ENCODE measurements around the gene BSPRY.

The BSPRY gene

GRCh38 chr9:113349445-113350094 lies at the start of gene BSPRY:
Gene BSPRY, plus strand, starts transcription at chr9:113349541. Its CDS starts 39 bp downstream, at chr9:113349580.
- TF ChIP-seq, protein P1, sequence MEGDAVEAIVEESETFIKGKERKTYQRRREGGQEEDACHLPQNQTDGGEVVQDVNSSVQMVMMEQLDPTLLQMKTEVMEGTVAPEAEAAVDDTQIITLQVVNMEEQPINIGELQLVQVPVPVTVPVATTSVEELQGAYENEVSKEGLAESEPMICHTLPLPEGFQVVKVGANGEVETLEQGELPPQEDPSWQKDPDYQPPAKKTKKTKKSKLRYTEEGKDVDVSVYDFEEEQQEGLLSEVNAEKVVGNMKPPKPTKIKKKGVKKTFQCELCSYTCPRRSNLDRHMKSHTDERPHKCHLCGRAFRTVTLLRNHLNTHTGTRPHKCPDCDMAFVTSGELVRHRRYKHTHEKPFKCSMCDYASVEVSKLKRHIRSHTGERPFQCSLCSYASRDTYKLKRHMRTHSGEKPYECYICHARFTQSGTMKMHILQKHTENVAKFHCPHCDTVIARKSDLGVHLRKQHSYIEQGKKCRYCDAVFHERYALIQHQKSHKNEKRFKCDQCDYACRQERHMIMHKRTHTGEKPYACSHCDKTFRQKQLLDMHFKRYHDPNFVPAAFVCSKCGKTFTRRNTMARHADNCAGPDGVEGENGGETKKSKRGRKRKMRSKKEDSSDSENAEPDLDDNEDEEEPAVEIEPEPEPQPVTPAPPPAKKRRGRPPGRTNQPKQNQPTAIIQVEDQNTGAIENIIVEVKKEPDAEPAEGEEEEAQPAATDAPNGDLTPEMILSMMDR (conservative IDR thresholded peaks at IDR 0.05; ENCODE audit: low read depth, low read length): no peak
- DNase-seq (ENCODE audit: low read depth): no peak
- H3K4me3 ChIP-seq (ENCODE audit: low read length): peak within 1 kb of the TSS; percentile 37

- DNase-seq (ENCODE audit: low read depth): no peak
- H3K4me3 ChIP-seq (ENCODE audit: low read length): no peak overlapping the region
- TF ChIP-seq, protein P1 (conservative IDR thresholded peaks at IDR 0.05; ENCODE audit: low read depth, low read length): no peak
These were observed 49.5 kb upstream of the BSPRY start for GRCh38 chr9:113299800-113300292.

DNA sequence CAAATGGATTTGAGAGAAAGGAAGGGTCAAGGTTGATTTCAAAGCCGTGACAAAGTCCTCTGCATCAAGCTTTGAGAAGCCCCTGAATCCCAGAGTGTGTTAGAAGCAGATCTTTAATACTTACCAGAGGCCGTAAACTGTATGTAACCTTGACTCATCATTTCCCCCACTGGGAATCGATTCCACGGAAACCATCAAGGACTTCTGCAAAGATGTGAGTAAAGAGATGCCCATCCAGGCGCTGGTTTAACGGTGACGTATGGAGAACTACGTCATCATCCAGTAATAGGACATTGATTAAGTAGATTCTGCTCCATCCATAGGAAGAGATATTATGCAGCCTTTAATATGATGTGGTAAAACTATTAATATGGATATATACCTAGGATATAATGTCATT lies 47.8 kb upstream of the BSPRY start:
- TF ChIP-seq, protein P1 (conservative IDR thresholded peaks at IDR 0.05; ENCODE audit: low read depth, low read length): no peak
- DNase-seq (ENCODE audit: low read depth): no peak
- no peak overlapping the region for H3K4me3 ChIP-seq (ENCODE audit: low read length)

DNA sequence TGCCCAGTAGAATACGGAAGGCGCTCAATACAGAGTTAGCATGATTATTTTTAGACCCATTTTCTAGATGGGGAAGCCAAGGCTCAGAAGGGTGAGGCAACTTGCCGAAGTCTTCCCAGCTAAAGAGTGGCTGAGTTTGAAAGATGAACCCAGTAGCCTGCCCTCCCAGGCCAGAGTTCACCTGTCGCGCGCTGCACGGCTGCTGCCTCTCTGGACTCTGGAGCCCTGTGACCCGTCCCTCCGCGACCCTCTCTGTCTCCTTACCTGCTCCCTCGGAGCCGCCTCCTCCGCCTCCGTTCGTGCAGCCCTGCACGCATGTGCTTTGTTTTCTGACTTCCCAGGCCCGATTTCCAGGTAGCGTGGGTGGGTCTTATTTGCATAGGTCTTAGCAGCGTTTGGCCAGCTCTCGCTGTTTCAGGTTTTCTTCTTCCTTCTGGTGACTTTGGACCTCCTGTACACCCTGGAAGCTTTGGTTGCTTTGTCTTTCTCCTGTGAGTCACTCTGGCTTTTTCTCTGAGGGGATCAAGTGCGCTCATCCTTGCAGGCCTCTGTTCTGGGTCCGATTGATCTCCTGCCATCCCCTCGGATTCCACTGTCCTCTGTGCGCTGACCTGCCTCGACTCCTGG lies 46.4 kb upstream of the BSPRY start, which contains the start of gene RNF183:
Gene RNF183 (minus strand): TSS at position 585 of the 627 bp plus-strand sequence. CDS start 5,192 bp downstream, outside the sequence.
- TF ChIP-seq, protein P1 (conservative IDR thresholded peaks at IDR 0.05; ENCODE audit: low read depth, low read length): no peak
- H3K4me3 ChIP-seq (ENCODE audit: low read length): no peak within 1 kb of the TSS
- DNase-seq (ENCODE audit: low read depth): no peak

DNA sequence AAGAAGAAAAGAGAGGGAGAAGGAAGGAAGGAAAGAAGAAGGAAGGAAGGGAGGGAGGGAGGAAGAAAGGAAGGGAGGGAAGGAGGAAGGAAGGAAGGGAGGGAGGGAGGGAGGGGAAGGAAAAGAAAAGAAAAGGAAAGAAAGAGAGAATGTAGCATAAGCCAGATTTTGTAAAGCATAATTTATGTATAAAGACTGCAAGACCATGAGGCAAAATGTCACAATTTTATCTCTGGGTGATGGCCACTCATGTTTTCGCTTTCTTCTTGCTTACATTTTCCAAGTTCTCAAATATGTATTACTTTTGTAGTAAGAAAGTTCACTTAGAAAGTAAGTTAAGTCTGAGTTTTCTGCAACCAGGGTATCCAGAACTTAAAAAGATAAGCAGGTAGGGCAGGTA lies 42.8 kb upstream of the BSPRY start:
- TF ChIP-seq, protein P1 (conservative IDR thresholded peaks at IDR 0.05; ENCODE audit: low read depth, low read length): no peak
- no peak for DNase-seq (ENCODE audit: low read depth)
- H3K4me3 ChIP-seq (ENCODE audit: low read length): no peak overlapping the region

DNA sequence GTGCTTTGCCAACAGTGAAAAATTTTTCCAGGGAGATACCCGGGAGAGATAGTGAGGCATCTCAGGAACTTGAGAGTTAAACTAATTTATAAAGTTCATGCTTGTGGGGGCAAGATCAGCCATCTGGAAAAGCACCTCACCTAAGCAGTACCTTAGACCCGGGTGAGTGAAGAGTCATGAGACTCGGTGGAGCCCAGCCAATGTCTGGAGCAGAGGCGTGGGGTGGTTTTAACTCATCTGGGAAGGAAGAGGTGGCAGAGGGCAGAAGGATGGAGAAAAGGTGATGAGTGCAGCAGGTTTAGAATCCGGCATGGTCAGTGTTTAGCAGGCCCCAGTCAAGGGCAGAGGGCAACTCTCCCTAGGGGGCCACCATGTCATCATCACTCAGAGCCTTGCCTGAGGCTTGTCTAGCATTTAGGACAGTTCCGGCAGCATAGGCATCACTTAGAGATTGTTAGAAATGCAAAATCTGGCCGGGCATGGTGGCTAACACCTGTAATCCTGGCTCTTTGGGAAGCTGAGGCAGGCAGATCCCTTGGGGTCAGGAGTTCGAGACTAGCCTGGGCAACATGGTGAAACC lies 41.9 kb upstream of the BSPRY start:
- no peak for DNase-seq (ENCODE audit: low read depth)
- TF ChIP-seq, protein P1 (conservative IDR thresholded peaks at IDR 0.05; ENCODE audit: low read depth, low read length): no peak
- no peak overlapping the region for H3K4me3 ChIP-seq (ENCODE audit: low read length)

Measured in retinal pigment epithelial cell (primary cell).